ENCODE data around the gene VOPP1. TPM values are rescaled to one million over a fixed set of nuclear protein-coding genes. Genes with fewer than 3 reads are reported as not detected.

Gene VOPP1
- polyA plus RNA-seq, 1 experiment: 88.4 TPM

GRCh38 chr7:55533729-55534080 is 38.6 kb downstream of the VOPP1 start:
- no peak for DNase-seq (ENCODE audit: low read depth, low spot score)
- peak overlapping the region; percentile 75 for H3K27ac ChIP-seq (ENCODE audit: low read depth, low read length)
- H3K9me3 ChIP-seq (ENCODE audit: control insufficient read depth, insufficient read depth, low read length): no peaks in the 10 kb centered on the region
- H3K4me3 ChIP-seq (ENCODE audit: low read depth, low read length): no peak overlapping the region
- TF ChIP-seq CTCF (IDR thresholded peaks at IDR 0.05; ENCODE audit: low read depth, low read length): no peak
- ChIA-PET CTCF (interaction anchor here (0.5 to 0.6 kb wide), 2 partner anchors 12 to 65 kb away, joined by 3 to 4 read pairs; no protein-coding TSS in a partner anchor), POLR2A (interaction anchor here (0.6 to 2.7 kb wide), 5 partner anchors 15 to 755 kb away, joined by 3 to 17 read pairs (median 3); partner anchors contain the start of genes LANCL2 and VOPP1)
- H3K27me3 ChIP-seq (ENCODE audit: control insufficient read depth, insufficient read depth, low read length): no peaks in the 10 kb centered on the region

GRCh38 chr7:55533050-55533728 is 39.1 kb downstream of the VOPP1 start:
- POLR2A ChIA-PET: interaction anchor here (0.6 to 2.7 kb wide), 3 partner anchors 24 to 755 kb away, joined by 3 to 17 read pairs (median 10); partner anchors contain the start of gene VOPP1
- Histone ChIP-seq H3K9me3 (ENCODE audit: control insufficient read depth, insufficient read depth, low read length) (no peaks in the 10 kb centered on the region), H3K4me3 (ENCODE audit: low read depth, low read length) (no peak overlapping the region), H3K27ac (ENCODE audit: low read depth, low read length) (peak overlapping the region; percentile 75), H3K27me3 (ENCODE audit: control insufficient read depth, insufficient read depth, low read length) (no peaks in the 10 kb centered on the region)
- CTCF ChIA-PET: interaction anchor here (0.5 to 0.6 kb wide), 3 partner anchors 12 to 130 kb away, joined by 3 to 4 read pairs (median 4); no protein-coding TSS in a partner anchor
- TF ChIP-seq CTCF (IDR thresholded peaks at IDR 0.05; ENCODE audit: low read depth, low read length): no peak
- DNase-seq (ENCODE audit: low read depth, low spot score): no peak

- no peaks in the 10 kb centered on the region for H3K9me3 ChIP-seq (ENCODE audit: control insufficient read depth, insufficient read depth, low read length)
- DNase-seq (ENCODE audit: low read depth, low spot score): no peak
- ChIA-PET CTCF (interaction anchor here (0.6 to 1.4 kb wide), 4 partner anchors 12 to 253 kb away, joined by 3 to 5 read pairs (median 4); no protein-coding TSS in a partner anchor), POLR2A (interaction anchor here (2.3 to 2.7 kb wide), 2 partner anchors 23 to 40 kb away, joined by 10 to 17 read pairs; partner anchors contain the start of gene VOPP1)
- no peak overlapping the region for H3K4me3 ChIP-seq (ENCODE audit: low read depth, low read length)
- no peak for TF ChIP-seq CTCF (IDR thresholded peaks at IDR 0.05; ENCODE audit: low read depth, low read length)
- no peak overlapping the region for H3K27ac ChIP-seq (ENCODE audit: low read depth, low read length)
- H3K27me3 ChIP-seq (ENCODE audit: control insufficient read depth, insufficient read depth, low read length): no peaks in the 10 kb centered on the region
These were observed 40.0 kb downstream of the VOPP1 start for GRCh38 chr7:55532150-55532917.

- Histone ChIP-seq H3K27me3 (ENCODE audit: control insufficient read depth, insufficient read depth, low read length) (no peaks in the 10 kb centered on the region), H3K27ac (ENCODE audit: low read depth, low read length) (no peak overlapping the region), H3K4me3 (ENCODE audit: low read depth, low read length) (no peak overlapping the region), H3K9me3 (ENCODE audit: control insufficient read depth, insufficient read depth, low read length) (no peaks in the 10 kb centered on the region)
- DNase-seq (ENCODE audit: low read depth, low spot score): no peak
- POLR2A ChIA-PET: no interaction called here
- CTCF ChIA-PET: interaction anchor here (1.2 to 1.4 kb wide), 3 partner anchors 11 to 252 kb away, joined by 3 to 5 read pairs (median 3); no protein-coding TSS in a partner anchor
- TF ChIP-seq CTCF (IDR thresholded peaks at IDR 0.05; ENCODE audit: low read depth, low read length): no peak
These were observed 40.8 kb downstream of the VOPP1 start for GRCh38 chr7:55531536-55531935.
